HG03097 (cell line): ENCODE data around the gene KCNG3.
"Not testable (repeated sequence)": the region's sequence is repeated elsewhere in the genome, so short reads cannot be mapped to it uniquely, and the experiment has no call there.

Experiments used
- ATAC-seq: cut with Tn5 transposase; IDR thresholded peaks from one replicate; pipeline ENCODE4 v1.9.1; 2021; ENCODE audit not compliant: unreplicated experiment, low FRiP score

KCNG3 gene

DNA sequence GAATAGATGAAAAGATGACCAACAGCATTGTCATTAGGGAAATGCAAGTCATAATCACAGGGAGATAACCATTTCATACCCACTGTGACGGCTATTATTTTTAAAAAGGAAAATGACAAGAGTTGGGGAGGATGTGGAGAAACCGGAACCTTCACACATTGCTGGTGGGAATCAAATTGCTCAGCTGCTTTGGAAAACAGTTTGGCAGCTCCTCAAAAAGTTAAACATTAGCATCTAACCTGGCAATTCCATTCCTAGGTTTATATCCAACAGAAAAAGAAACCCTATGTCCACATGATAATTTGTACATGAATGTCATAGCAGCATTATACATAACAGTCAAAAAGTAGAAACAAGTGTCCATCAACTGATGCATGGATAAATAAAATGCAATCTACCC, 58.2 kb downstream of the KCNG3 start:
- no peak for ATAC-seq

GRCh38 chr2:42430188-42430587, 63.6 kb downstream of the KCNG3 start:
- ATAC-seq = no peak

- no peak for ATAC-seq
Observed at GRCh38 chr2:42429352-42429751, 64.4 kb downstream of the KCNG3 start.

GRCh38 chr2:42425697-42426096, 68.1 kb downstream of the KCNG3 start:
- no peak for ATAC-seq

DNA sequence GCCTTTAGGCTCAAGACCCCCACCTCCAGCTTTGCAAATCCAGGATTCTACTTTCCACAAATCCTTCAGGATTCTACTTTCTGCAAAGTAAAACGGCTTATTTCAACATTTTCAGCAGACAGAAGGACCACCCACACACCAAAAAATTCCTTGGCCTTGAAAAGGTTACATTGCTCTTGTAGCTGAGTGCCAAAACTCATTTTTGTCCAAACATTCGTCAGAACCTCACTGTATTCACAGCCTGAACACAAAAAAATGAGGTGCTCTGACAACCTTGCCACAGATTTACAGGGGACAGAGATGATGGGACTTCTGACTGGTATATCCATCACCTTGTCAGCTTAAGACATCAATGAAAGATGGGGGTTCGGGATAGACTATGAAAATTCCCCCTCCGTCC, 69.7 kb downstream of the KCNG3 start:
- no peak for ATAC-seq

GRCh38 chr2:42421601-42422239, 72.1 kb downstream of the KCNG3 start:
- ATAC-seq = no peak

GRCh38 chr2:42421157-42421485, 72.7 kb downstream of the KCNG3 start:
- no peak for ATAC-seq

GRCh38 chr2:42414648-42415047, 79.1 kb downstream of the KCNG3 start:
- no peak for ATAC-seq

DNA sequence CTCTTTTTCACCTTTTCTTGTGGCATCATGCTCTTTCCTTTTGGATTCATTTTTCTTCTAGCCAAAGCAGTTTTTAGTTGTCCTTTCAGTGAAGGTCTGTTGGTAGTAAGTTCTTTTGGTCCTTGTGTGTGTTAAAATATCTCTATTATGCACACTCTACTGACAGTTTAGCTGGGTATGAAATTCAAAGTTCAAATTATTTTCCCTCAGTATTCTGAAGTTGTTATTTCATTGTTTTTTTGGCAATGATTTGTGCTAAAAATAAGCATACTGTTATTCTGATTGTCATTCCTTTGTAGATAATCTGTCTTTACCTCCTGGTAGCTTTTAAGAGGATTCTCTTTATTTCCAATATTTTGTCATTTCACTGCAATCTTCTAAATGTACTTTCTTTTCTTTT, 79.6 kb downstream of the KCNG3 start:
- ATAC-seq = no peak

GRCh38 chr2:42410742-42411514, 82.9 kb downstream of the KCNG3 start:
- ATAC-seq = no peak

DNA sequence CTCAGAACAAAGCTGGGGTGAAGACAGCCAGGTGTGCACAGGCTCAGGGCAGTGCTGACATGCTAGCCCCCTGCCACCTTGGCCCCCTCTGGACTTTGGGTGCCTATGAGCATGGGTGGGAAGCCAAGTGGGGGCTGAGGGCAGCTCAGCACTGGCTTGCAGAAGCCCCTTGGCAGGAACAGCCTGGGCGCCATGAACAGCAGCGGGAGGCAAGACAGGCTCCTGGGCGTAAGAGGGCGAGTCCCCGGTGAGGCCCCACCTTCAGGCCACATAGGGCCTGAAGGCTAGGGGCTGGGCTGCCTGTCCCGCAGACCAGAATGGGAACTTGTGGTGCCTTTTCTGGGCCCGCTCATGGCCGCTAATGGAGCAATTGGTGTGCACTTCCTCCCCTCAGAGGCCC, 85.8 kb downstream of the KCNG3 start:
- ATAC-seq = no peak

DNA sequence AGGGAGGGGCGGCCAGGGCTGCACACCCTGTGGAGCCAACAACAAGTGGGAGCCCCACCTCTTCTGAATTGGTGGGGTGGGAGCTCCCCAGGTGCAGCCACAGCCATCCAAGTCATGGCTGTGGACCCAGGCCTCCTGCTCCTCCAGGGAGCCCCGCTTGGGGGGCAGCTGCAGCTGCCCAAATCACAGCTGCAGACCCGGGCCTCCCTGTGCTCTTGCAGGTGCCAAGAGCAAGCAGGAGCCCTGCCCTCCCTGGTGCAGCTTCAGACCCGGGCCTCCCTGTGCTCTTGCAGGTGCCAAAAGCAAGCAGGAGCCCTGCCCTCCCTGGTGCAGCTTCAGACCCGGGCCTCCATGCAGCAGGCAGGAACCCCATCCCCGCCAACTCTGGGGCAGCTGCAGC, 86.3 kb downstream of the KCNG3 start:
- no peak for ATAC-seq

DNA sequence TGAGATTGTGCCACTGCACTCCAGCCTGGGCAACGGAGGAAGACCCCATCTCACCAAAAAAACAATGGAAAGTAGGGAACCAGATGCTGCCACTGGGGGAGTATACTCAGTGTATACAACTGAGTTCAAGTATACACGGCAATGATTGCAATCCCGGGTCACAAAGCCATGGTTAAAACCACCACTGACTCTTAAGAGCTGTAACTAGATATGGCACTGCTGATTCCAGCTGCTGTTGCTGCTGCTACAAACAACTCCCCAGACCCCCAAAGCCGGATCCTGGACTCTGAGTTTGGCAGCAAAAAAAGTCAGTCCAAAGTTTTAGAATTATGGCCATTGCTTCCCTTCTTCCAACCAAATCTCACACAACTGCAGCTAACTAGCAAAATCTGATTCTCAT, 89.1 kb downstream of the KCNG3 start:
- no peak for ATAC-seq

- no peak for ATAC-seq
Observed at GRCh38 chr2:42401773-42402172, 92.0 kb downstream of the KCNG3 start.

DNA sequence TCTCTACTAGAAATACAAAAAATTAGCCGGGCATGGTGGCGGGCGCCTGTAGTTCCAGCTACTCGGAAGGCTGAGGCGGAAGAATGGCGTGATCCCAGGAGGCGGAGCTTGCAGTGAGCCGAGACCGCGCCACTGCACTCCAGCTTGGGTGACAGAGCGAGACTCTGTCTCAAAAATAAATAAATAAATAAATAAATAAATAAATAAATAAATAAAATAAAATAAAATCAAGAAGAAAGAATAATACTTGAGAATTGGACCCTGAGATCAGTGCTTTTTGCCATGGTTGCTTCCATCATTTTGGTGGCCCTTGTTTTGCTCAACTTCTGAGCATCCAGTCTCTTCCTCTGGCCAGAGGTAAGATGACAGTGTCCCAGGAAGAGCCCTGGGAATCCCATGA, 95.7 kb downstream of the KCNG3 start:
- ATAC-seq = not testable (repeated sequence)

DNA sequence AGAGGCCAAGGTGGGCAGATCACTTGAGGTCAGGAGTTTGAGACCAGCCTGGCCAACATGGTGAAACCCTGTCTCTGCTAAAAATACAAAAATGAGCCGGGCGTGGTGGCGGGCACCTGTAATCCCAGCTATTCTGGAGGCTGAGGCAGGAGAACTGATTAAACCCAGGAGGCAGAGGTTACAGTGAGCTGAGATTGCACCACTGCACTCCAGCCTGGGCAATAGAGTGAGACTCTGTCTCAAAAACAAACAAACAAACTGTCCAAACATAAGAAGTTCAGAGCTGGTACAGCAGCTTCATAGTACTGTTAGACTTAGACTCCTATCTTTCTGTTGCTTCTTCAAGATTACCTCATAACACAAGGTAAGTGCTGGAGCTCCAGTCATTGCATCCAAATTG, 100.5 kb downstream of the KCNG3 start:
- ATAC-seq = not testable (repeated sequence)

DNA sequence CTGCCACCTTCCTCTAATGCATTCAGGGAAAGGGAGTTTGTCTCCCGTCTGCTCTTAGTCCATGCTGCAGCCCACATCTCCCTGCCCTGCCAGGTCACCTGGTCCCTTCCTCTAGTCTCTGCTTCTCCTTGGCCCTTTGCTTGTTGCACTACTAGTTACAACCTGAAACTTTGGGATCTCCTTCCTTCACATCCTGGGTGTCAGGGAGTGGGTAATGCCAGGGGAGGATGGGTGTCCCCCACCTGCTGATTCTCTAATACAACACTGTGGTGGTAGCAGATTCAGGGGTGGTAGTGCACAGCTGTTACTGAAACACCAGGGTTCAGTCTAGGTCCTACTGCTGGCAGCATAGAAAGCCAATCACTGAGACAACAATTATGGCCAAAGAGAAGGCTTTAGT, 101.6 kb downstream of the KCNG3 start:
- ATAC-seq = no peak
